ENCODE measurements around the gene TUT4. TPM values are rescaled to one million over a fixed set of nuclear protein-coding genes. Genes with fewer than 3 reads are reported as not detected.

The TUT4 gene
- total RNA-seq, 1 donor from 2014 or later = 30.9 TPM

DNA sequence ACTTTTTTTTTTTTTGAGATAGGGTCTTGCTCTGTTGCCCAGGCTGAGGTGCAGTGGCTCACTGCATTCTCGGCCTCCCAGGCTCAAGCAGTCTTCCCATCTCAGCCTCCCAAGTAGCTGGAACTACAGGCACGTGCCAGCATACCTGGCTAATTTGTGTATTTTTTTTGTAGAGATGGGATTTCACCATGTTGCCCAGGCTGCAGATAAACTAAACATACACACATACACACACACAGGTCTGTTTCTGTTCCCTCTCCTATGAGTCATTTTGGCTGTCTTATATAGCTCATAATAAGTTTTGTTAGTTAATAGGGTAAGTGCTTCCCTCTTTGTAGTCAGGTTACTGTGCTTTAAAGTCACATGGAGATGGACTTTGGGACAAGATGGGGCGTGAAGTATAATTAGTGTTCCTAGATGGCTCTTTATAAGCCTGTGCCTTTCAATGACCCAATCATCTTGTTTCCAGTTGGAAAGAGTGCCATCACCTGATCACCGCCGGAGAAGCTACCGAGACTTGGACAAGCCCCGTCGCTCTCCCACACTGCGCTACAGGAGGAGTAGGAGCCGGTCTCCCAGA lies 139.4 kb downstream of the TUT4 start:
- TF ChIP-seq, protein P1, sequence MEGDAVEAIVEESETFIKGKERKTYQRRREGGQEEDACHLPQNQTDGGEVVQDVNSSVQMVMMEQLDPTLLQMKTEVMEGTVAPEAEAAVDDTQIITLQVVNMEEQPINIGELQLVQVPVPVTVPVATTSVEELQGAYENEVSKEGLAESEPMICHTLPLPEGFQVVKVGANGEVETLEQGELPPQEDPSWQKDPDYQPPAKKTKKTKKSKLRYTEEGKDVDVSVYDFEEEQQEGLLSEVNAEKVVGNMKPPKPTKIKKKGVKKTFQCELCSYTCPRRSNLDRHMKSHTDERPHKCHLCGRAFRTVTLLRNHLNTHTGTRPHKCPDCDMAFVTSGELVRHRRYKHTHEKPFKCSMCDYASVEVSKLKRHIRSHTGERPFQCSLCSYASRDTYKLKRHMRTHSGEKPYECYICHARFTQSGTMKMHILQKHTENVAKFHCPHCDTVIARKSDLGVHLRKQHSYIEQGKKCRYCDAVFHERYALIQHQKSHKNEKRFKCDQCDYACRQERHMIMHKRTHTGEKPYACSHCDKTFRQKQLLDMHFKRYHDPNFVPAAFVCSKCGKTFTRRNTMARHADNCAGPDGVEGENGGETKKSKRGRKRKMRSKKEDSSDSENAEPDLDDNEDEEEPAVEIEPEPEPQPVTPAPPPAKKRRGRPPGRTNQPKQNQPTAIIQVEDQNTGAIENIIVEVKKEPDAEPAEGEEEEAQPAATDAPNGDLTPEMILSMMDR (IDR thresholded peaks at IDR 0.05; ENCODE audit: borderline replicate concordance) = no peak
- Histone ChIP-seq H3K27me3 (ENCODE audit: low read depth) (no peaks in the 10 kb centered on the region), H3K4me3 (no peak overlapping the region), H3K9me3 (replicated peaks) (no peaks in the 10 kb centered on the region), H3K36me3 (peaks cover 100% of the 10 kb centered on the region), H3K27ac (replicated peaks) (no peak overlapping the region), H3K4me1 (no peaks in the 10 kb centered on the region)
- intact Hi-C loops (cut with micrococcal nuclease) = no loop called here
- no peak for DNase-seq

DNA sequence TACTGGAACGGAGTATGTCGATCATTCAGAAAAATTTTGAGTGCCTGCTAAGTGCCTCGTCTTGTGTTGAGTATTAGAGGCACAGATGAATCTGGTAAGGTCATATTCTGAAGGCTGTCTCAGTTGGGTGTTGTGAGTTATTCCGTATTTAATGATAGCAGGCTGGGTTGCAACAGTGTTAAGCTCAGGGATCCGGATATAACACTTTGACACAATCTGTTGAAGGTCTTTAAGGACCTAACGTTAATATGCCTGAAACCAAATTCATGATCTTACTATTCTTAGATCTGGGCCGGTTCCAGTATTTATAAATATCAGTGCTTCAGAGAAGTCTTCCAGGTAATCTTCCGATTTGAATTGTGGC lies 147.9 kb downstream of the TUT4 start:
- Histone ChIP-seq H3K9me3 (replicated peaks) (no peaks in the 10 kb centered on the region), H3K27me3 (ENCODE audit: low read depth) (no peaks in the 10 kb centered on the region), H3K36me3 (peaks cover 35% of the 10 kb centered on the region), H3K4me3 (peak overlapping the region; percentile 92), H3K4me1 (peaks cover 34% of the 10 kb centered on the region), H3K27ac (replicated peaks) (peak overlapping the region; percentile 91)
- intact Hi-C loops (cut with micrococcal nuclease) = no loop called here
- TF ChIP-seq, protein P1 (IDR thresholded peaks at IDR 0.05; ENCODE audit: borderline replicate concordance) = no peak
- DNase-seq = no peak

DNA sequence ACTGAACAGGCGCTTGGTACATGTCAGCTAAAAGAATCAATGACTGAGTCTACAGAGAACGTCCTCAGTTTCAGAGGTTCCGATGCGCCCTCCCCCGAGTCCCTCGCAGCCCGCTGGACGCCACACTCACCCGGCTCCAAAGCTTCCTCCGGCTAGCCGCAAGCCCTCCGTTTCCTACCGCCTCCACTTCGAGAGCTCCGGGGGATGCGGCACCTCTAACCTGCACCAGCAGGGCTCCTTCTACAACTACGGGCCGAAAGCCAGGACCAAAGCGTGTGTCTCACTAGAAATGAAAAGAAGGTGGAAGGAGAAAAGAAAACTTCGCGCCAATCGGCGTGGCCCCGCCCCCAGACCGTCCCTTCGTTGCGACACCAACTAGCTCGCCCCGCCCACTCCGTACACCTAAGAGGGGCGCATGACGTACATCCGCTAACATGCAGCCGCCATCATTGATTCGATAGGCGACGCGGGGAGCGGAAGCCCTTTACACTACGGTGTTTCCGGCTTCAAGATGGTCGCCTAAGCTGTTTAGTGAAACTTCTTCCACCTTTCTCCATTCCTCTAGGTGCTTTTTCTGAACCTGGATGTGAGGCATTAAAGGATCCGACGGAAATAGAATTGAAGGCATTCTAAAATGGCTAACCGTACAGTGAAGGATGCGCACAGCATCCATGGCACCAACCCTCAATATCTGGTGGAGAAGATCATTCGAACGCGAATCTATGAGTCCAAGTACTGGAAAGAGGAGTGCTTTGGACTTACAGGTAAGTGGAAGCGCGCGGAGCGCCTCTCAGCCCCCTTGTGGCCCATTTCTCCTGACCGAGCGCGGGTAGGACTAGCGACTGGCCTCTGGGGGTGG lies 148.5 kb downstream of the TUT4 start, which contains the start of the genes ORC1 and PRPF38A:
ORC1 (minus strand) TSS at position 308 of the 859 bp plus-strand sequence. CDS start 2,200 bp downstream, outside the sequence.
PRPF38A (plus strand) TSS at position 487 of the 859 bp plus-strand sequence; CDS start at position 635, 148 bp downstream.
- peak within 1 kb of the TSS; percentile 92 for H3K4me3 ChIP-seq
- DNase-seq = peak; percentile 96
- H3K36me3 ChIP-seq = peaks cover 29% of the 10 kb centered on the region
- TF ChIP-seq, protein P1 (IDR thresholded peaks at IDR 0.05; ENCODE audit: borderline replicate concordance) = peak; percentile 55
- no peaks in the 10 kb centered on the region for H3K27me3 ChIP-seq (ENCODE audit: low read depth)
- intact Hi-C loops (cut with micrococcal nuclease) = no loop called here
- no peaks in the 10 kb centered on the region for H3K9me3 ChIP-seq (replicated peaks)
- peaks cover 34% of the 10 kb centered on the region for H3K4me1 ChIP-seq
- peak within 1 kb of the TSS; percentile 91 for H3K27ac ChIP-seq (replicated peaks)

DNA sequence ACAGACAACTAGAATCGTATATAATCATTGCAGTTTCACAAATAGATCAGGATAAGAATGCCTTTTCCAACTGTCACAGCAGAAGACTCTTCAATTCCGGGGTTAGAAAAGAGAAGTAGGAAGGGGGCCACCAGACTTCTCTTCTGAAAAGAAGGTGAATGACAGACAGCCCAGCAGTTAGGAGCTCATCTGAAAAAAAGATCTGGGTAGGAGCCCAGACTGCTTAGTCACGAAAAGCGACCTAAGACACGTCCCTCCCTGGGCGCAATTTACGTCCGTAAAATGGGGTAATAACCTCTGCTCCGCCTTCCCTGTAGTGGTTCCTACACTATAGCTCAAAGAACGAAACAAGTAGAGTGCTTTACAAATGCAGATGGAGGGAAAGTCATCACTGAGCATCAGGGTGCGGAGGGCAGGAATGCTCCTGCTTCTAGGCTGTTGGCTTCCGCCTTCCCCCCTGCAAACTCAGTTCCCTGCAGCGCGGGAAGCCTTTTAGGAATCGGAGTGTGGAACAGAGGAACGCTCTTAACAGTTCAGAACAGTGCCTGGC lies 149.3 kb downstream of the TUT4 start:
- TF ChIP-seq, protein P1 (IDR thresholded peaks at IDR 0.05; ENCODE audit: borderline replicate concordance) = no peak
- Histone ChIP-seq H3K9me3 (replicated peaks) (no peaks in the 10 kb centered on the region), H3K27me3 (ENCODE audit: low read depth) (no peaks in the 10 kb centered on the region), H3K27ac (replicated peaks) (peak overlapping the region; percentile 91), H3K4me1 (peaks cover 34% of the 10 kb centered on the region), H3K36me3 (peaks cover 22% of the 10 kb centered on the region), H3K4me3 (peak overlapping the region; percentile 92)
- no peak for DNase-seq
- intact Hi-C loops (cut with micrococcal nuclease) = no loop called here

DNA sequence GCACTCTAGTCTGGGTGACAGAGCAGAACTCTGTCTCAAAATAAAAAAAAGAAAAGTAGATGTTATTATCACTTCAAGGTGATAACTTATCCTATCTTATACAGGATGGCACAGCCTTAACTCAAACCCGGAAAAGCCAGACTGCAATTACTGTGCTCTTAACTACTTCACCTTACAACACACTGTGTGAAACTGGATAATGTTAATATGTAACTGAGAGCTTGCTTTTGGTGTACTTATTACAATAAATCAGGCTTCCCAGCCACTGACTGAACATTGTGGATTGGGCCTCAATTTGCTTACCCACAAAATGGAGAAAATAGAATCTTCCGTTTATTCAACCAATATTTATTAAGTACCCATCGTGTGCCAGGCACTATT lies 150.0 kb downstream of the TUT4 start:
- intact Hi-C loops (cut with micrococcal nuclease) = no loop called here
- Histone ChIP-seq H3K36me3 (peaks cover 14% of the 10 kb centered on the region), H3K4me1 (peaks cover 34% of the 10 kb centered on the region)

More for the DNA sequence above, 150.0 kb downstream of the TUT4 start:
- no peak overlapping the region for H3K4me3 ChIP-seq
- TF ChIP-seq, protein P1 (IDR thresholded peaks at IDR 0.05; ENCODE audit: borderline replicate concordance) = no peak
- no peaks in the 10 kb centered on the region for H3K27me3 ChIP-seq (ENCODE audit: low read depth)
- no peak overlapping the region for H3K27ac ChIP-seq (replicated peaks)
- no peak for DNase-seq
- no peaks in the 10 kb centered on the region for H3K9me3 ChIP-seq (replicated peaks)
